Epithelial cell of proximal tubule (primary cell): ENCODE results near the gene ARMH2. TPM values are rescaled to one million over a fixed set of nuclear protein-coding genes. Genes with fewer than 3 reads are reported as not detected.

Experiments used
- DNase-seq: peaks from one replicate; pipeline ENCODE4 v3.0.0-alpha.2; 2011; ENCODE audit warnings: low read depth
- H3K4me3 ChIP-seq: 2 replicates; pipeline ENCODE4 v1.5.1; 2011; ENCODE audit warnings: low read depth, mild to moderate bottlenecking, low read length
- total RNA-seq: library from RNA; depleted of rRNA; stranded (reverse); fragments of >200 nt; gene quantifications from 2 replicates; pipeline ENCODE4 v1.2.3, GENCODE V29; 2015
- TF ChIP-seq, protein P1 (sequence below): conservative IDR thresholded peaks from 2 replicates; pipeline ENCODE4 v1.5.1; 2012; ENCODE audit warnings: low read depth, mild to moderate bottlenecking, low read length

ARMH2 gene
- total RNA-seq, 1 donor from 2014 or later: not detected

DNA sequence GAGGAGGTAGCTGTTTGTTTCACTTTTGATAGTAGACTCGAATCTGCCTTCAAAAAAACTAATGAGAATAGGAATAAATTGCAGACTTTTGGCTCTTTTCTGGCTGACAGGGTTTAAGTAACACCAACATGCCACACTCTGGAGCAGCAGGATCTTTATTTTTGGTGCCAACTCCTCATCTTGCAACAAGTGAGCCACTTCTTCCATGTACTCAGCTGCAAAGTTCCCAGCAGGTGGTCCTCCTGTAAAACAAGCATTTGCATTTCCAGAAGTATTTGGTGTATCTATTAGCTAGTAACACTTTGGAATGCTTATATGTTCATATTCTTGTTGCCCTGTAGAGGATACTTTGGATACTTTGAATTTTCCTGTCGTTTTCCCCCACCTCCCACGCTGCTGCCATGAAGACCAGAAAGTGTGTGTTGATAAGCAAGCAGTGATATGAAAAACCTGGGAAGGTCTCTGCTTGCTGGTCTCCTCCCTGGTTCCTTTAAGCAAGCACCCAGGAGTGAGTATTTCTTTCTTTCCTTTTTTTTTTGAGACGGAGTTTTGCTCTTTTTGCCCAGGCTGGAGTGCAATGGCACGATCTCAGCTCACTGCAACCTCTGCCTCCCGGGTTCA is 1.0 kb downstream of the ARMH2 start:
- TF ChIP-seq, protein P1, sequence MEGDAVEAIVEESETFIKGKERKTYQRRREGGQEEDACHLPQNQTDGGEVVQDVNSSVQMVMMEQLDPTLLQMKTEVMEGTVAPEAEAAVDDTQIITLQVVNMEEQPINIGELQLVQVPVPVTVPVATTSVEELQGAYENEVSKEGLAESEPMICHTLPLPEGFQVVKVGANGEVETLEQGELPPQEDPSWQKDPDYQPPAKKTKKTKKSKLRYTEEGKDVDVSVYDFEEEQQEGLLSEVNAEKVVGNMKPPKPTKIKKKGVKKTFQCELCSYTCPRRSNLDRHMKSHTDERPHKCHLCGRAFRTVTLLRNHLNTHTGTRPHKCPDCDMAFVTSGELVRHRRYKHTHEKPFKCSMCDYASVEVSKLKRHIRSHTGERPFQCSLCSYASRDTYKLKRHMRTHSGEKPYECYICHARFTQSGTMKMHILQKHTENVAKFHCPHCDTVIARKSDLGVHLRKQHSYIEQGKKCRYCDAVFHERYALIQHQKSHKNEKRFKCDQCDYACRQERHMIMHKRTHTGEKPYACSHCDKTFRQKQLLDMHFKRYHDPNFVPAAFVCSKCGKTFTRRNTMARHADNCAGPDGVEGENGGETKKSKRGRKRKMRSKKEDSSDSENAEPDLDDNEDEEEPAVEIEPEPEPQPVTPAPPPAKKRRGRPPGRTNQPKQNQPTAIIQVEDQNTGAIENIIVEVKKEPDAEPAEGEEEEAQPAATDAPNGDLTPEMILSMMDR: no peak
- no peak for DNase-seq
- H3K4me3 ChIP-seq: no peak overlapping the region

DNA sequence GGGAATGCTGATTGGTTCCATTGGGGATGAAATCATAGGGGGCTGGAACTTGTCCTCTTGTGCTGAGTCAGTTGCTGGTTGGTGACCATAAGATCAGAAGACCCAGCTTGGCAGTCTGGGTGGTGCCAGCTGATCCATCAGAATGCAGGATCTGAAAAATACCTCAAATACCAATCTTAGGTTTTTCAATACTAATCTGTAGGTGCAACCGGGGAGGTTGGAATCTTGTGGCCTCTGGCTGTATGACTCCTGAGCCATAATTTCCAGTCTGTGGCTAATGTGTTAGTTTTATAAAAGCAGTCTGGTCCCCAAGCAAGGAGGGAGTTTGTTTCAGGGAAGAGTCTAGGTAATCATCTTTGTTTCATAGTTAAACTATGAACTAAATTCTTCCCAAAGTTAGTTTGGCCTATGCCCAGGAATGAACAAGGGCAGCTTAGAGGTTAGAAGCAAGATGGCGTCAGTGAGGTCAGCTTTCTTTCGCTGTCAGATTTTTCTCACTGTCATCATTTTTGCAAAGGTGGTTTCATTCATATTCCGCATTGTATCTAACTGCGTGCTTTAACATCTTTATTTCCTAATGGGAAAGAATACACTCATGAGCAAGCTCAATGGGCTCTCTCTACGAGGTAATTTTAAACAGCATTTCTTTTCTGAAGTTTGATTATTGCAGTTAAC is 2.0 kb downstream of the ARMH2 start:
- no peak overlapping the region for H3K4me3 ChIP-seq
- TF ChIP-seq, protein P1: no peak
- no peak for DNase-seq

- DNase-seq: no peak
- H3K4me3 ChIP-seq: no peak overlapping the region
- TF ChIP-seq, protein P1: no peak
These were observed 3.6 kb downstream of the ARMH2 start for GRCh38 chr6:24795106-24795505.

DNA sequence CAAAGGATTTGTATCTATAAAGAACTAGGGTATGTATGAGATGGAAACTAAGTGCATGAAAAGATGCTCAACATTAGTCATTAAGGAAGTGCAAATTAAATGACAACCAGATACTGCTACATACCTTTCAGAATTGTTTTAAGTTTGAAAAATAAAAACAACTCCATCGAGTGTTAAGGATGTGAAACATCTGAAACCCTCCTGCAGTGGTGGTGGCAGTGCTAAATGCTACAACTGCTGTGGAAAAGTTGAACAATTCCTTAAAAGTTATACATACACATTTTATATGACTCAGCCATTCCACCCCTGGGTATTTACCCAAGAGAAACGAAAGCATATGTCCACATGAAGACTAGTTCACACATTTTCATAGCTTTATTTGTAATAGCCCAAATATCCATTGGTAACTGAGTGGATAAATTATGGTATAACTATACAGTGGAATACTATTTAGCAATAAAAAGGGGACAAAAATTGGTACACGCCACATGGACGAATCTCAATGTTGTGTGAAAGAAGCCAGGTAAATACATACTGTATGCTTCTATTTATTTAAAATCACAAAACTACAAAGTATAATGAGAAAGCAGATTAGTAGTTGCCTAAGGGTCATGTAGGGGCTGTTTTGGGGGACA is 10.6 kb downstream of the ARMH2 start:
- TF ChIP-seq, protein P1: no peak

GRCh38 chr6:24780206-24780605 is 18.5 kb downstream of the ARMH2 start:
- no peak overlapping the region for H3K4me3 ChIP-seq
- TF ChIP-seq, protein P1: no peak
- DNase-seq: no peak

More for the DNA sequence above, 10.6 kb downstream of the ARMH2 start:
- no peak for DNase-seq
- H3K4me3 ChIP-seq: no peak overlapping the region

DNA sequence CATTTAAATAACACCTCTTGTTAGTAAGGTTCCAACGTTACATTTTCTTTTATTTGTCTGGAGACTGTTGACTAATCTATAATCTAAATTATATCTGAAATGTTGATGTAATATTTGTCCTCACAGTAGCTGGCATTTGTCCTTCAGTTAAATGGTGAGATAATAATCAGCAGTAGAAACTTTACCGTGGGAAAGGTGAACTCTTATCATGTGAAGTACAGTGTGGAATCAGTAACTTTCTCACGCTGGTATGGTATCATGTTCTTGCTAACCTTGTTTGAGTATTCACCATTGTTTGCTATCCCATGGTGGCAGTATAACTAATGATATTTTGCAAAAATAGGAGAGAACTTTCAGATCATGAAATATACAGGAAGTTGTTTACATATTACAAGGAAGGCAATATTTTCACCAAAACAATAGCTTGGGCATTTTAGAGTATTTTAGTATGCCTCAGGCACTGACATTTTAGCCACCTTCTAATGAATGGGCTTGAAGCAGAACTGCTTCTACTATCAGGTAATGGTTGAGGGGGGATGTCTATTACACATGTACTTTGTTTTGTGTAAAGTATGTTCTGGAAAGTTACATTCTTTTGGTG is 19.2 kb downstream of the ARMH2 start:
- H3K4me3 ChIP-seq: no peak overlapping the region
- TF ChIP-seq, protein P1: no peak
- DNase-seq: no peak
